ENCODE measurements around the gene HOXB8.

HOXB8 gene

GRCh38 chr17:48564188-48565021 is 50.7 kb downstream of the HOXB8 start:
- TF ChIP-seq FOXP2 (optimal IDR thresholded peaks at IDR 0.05; ENCODE audit: borderline replicate concordance, extremely low read depth, extremely low read length, insufficient read depth): no peak
- no peak for TF ChIP-seq TAF1 (IDR thresholded peaks at IDR 0.05; ENCODE audit: borderline replicate concordance, insufficient read depth, low read length)
- no peak for TF ChIP-seq POLR2AphosphoS5 (IDR thresholded peaks at IDR 0.05; ENCODE audit: low read depth, low read length)
- TF ChIP-seq, protein P1, sequence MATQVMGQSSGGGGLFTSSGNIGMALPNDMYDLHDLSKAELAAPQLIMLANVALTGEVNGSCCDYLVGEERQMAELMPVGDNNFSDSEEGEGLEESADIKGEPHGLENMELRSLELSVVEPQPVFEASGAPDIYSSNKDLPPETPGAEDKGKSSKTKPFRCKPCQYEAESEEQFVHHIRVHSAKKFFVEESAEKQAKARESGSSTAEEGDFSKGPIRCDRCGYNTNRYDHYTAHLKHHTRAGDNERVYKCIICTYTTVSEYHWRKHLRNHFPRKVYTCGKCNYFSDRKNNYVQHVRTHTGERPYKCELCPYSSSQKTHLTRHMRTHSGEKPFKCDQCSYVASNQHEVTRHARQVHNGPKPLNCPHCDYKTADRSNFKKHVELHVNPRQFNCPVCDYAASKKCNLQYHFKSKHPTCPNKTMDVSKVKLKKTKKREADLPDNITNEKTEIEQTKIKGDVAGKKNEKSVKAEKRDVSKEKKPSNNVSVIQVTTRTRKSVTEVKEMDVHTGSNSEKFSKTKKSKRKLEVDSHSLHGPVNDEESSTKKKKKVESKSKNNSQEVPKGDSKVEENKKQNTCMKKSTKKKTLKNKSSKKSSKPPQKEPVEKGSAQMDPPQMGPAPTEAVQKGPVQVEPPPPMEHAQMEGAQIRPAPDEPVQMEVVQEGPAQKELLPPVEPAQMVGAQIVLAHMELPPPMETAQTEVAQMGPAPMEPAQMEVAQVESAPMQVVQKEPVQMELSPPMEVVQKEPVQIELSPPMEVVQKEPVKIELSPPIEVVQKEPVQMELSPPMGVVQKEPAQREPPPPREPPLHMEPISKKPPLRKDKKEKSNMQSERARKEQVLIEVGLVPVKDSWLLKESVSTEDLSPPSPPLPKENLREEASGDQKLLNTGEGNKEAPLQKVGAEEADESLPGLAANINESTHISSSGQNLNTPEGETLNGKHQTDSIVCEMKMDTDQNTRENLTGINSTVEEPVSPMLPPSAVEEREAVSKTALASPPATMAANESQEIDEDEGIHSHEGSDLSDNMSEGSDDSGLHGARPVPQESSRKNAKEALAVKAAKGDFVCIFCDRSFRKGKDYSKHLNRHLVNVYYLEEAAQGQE (IDR thresholded peaks at IDR 0.05; ENCODE audit: insufficient read depth in 1 of 2, low read depth in 2 of 2, low read length in 2 of 2): no peak
- no peak for TF ChIP-seq SIN3A (IDR thresholded peaks at IDR 0.05; ENCODE audit: borderline replicate concordance, insufficient read depth, low read length)

DNA sequence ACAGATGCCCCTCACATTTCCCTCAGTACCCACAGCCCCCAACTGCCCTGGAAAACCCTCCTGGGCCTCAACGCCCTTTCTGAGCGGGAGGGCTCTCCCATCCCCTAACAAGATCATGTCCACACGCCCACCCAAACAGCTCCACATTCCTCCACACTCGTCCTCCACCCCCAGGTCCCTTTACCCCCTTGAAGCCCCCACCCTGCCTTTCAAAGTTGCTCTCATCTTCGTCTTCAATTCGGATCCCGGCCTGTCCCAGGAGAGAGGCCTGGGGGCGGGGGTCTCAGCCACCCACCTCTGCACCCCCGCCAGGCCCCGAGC is 51.3 kb downstream of the HOXB8 start:
- no peak for TF ChIP-seq POLR2AphosphoS5 (IDR thresholded peaks at IDR 0.05; ENCODE audit: low read depth, low read length)

DNA sequence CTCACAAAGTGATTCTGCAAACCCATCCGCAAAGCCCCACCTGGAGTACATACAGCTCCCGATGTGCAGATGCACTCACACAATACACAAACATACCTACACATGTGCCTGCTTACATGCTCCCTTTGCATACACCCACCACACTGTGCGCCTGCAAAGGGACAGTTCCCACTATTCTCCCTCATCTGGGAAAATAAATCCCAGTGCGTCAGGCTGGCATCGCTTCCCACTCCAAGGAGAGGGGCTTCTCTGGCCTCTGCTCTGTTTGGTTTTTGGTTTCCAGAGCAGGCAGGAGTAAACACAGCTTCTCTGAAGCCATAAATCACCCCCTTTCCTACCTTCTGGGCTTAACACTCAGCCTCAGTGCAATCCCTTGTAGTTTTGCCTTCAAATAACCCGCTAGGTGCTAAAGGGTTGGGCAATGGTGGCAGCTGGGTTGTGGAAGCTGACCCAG is 51.7 kb downstream of the HOXB8 start:
- TF ChIP-seq POLR2AphosphoS5 (IDR thresholded peaks at IDR 0.05; ENCODE audit: low read depth, low read length) (no peak), TAF1 (IDR thresholded peaks at IDR 0.05; ENCODE audit: borderline replicate concordance, insufficient read depth, low read length) (no peak), FOXP2 (optimal IDR thresholded peaks at IDR 0.05; ENCODE audit: borderline replicate concordance, extremely low read depth, extremely low read length, insufficient read depth) (no peak)
- TF ChIP-seq, protein P1 (IDR thresholded peaks at IDR 0.05; ENCODE audit: insufficient read depth in 1 of 2, low read depth in 2 of 2, low read length in 2 of 2): no peak

DNA sequence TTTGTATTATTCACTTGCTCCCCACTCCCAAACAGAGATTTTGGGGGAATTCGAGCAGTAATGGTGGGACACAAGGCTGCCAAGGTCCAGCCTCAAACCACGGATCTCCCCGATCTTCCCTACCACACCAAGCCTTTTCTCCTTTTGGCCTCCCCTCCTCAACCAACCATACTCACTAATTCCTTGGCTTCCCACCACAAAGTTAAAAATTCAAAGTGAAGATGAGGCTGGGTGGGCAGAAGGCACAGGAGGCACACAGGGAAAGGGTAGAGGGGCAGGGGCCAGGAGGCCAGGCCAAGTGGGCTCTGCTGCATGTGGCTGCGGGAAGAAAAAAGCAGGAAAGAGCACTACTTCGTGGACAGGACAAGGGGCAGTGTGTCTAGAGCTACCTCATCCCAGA is 52.2 kb downstream of the HOXB8 start:
- TF ChIP-seq TAF1 (IDR thresholded peaks at IDR 0.05; ENCODE audit: borderline replicate concordance, insufficient read depth, low read length) (no peak), SIN3A (IDR thresholded peaks at IDR 0.05; ENCODE audit: borderline replicate concordance, insufficient read depth, low read length) (no peak), POLR2AphosphoS5 (IDR thresholded peaks at IDR 0.05; ENCODE audit: low read depth, low read length) (no peak), FOXP2 (optimal IDR thresholded peaks at IDR 0.05; ENCODE audit: borderline replicate concordance, extremely low read depth, extremely low read length, insufficient read depth) (no peak)
- TF ChIP-seq, protein P1 (IDR thresholded peaks at IDR 0.05; ENCODE audit: insufficient read depth in 1 of 2, low read depth in 2 of 2, low read length in 2 of 2): no peak
